ENCODE results near the gene ZNF423. TPM values are rescaled to one million over a fixed set of nuclear protein-coding genes. Genes with fewer than 3 reads are reported as not detected.

Gene ZNF423
- total RNA-seq, 4 donors from 2014 or later = 7.0 to 19.7 (median 8.4) TPM

DNA sequence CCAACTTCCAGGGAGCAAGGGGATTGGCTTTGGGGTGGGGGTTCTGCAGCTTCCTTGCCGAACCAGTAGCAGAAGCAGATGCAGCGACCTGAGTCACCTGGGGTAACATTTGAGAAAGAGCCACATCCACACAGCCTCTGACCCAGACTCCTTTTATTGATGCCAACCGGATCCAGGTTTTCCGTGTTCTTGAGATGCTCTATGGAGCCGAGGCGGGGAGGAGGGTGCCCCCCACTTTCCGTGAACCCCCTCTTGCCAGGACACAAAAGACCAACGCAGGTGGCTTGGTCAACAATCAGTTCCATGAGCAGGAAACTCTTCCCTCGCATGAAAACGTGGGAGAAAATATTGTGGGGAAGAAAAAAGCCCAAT is 356.5 kb downstream of the ZNF423 start:
- Histone ChIP-seq H3K27ac (no peak overlapping the region), H3K4me1 (peaks cover 0 to 8% (median 0%) of the 10 kb centered on the region in 3 donors), H3K9me3 (no peaks in the 10 kb centered on the region), H3K4me3 (no peak overlapping the region), H3K27me3 (no peaks in the 10 kb centered on the region), H3K36me3 (no peaks in the 10 kb centered on the region)
- TF ChIP-seq POLR2A (IDR thresholded peaks at IDR 0.05) (no peak), EP300 (IDR thresholded peaks at IDR 0.05) (no peak), POLR2AphosphoS5 (IDR thresholded peaks at IDR 0.05) (no peak)
- TF ChIP-seq, protein P1, sequence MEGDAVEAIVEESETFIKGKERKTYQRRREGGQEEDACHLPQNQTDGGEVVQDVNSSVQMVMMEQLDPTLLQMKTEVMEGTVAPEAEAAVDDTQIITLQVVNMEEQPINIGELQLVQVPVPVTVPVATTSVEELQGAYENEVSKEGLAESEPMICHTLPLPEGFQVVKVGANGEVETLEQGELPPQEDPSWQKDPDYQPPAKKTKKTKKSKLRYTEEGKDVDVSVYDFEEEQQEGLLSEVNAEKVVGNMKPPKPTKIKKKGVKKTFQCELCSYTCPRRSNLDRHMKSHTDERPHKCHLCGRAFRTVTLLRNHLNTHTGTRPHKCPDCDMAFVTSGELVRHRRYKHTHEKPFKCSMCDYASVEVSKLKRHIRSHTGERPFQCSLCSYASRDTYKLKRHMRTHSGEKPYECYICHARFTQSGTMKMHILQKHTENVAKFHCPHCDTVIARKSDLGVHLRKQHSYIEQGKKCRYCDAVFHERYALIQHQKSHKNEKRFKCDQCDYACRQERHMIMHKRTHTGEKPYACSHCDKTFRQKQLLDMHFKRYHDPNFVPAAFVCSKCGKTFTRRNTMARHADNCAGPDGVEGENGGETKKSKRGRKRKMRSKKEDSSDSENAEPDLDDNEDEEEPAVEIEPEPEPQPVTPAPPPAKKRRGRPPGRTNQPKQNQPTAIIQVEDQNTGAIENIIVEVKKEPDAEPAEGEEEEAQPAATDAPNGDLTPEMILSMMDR (IDR thresholded peaks at IDR 0.05) = no peak
- no peak for ATAC-seq
- WGBS, 2 donors (ENCODE audit: low coverage in 1 of 2) = 80% methylated on average over 9 of the region's 10 CpGs; no CpG with 5 or more reads in 1 of the 2 donors

DNA sequence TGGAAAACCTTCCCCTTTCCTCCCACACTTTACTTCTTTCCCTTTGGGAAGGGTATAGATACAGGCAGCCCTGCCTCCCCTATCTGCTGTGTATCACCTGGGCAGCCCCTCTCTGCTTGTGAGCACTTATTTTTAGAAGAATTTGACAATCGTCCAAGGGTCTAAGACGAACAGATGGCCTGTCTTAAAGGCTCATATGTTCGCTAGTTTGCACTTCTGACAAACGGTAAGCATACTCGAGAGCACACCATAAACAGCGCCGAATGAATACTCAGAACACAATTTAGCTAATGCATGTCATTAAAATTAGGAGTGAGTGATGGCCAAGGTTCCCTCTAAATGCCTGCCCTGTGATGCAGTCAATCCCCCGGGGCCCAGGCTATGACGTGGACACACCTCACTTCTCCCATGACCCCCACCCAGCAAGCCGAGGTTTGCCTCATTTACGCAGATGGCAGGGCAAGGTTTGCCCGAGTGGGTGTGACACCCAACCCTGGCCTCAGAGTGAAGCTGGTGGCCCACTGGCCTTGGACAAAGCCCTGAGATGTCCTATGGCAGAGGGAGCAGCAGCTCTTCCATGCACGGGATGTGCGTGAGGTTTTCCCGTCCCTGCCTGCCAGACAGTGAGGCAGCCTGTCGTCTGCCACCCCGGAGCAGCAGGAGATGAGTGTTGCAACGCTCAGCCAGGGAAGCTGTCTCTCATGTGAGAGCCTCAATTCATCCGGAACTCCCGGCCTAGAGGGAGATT is 357.1 kb downstream of the ZNF423 start:
- WGBS, 2 donors (ENCODE audit: low coverage in 1 of 2) = 52 to 62% methylated on average over 7 to 12 of the region's 20 CpGs
- TF ChIP-seq, protein P1 (IDR thresholded peaks at IDR 0.05) = no peak
- TF ChIP-seq EP300 (IDR thresholded peaks at IDR 0.05) = no peak
- no peak for TF ChIP-seq POLR2A (IDR thresholded peaks at IDR 0.05)
- no peak for TF ChIP-seq POLR2AphosphoS5 (IDR thresholded peaks at IDR 0.05)
- Histone ChIP-seq H3K4me3 (no peak overlapping the region), H3K27ac (no peak overlapping the region), H3K27me3 (no peaks in the 10 kb centered on the region), H3K36me3 (no peaks in the 10 kb centered on the region), H3K4me1 (peaks cover 0 to 12% (median 0%) of the 10 kb centered on the region in 3 donors), H3K9me3 (no peaks in the 10 kb centered on the region)
- no peak for ATAC-seq

DNA sequence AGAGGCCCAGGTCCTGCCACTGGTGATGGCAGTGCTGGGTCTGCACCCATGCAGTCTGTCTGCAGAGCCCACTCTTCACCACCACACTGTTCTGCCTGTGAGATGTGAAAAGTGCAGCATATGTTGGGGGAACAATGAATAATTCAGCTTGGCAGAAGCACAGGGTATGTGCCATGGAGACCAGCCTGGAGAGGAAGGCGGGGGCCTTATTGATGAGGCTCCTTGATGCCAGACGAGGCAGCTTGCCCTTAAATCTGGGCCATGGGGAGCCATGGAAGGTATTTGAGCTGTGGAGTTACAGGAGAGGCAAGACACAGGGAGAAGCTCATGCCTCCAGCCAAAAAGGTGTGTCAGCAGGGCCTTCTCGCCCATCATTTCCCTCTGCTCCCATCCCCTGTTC is 357.6 kb downstream of the ZNF423 start:
- Histone ChIP-seq H3K9me3 (no peaks in the 10 kb centered on the region), H3K27me3 (no peaks in the 10 kb centered on the region), H3K4me1 (peaks cover 0 to 12% (median 0%) of the 10 kb centered on the region in 3 donors), H3K27ac (no peak overlapping the region), H3K36me3 (no peaks in the 10 kb centered on the region), H3K4me3 (no peak overlapping the region)
- TF ChIP-seq, protein P1 (IDR thresholded peaks at IDR 0.05) = no peak
- TF ChIP-seq POLR2AphosphoS5 (IDR thresholded peaks at IDR 0.05) (no peak), EP300 (IDR thresholded peaks at IDR 0.05) (no peak), POLR2A (IDR thresholded peaks at IDR 0.05) (no peak)
- 80 to 96% methylated on average over 1 to 3 of the region's 3 CpGs for WGBS, 2 donors (ENCODE audit: low coverage in 1 of 2)
- no peak for ATAC-seq

DNA sequence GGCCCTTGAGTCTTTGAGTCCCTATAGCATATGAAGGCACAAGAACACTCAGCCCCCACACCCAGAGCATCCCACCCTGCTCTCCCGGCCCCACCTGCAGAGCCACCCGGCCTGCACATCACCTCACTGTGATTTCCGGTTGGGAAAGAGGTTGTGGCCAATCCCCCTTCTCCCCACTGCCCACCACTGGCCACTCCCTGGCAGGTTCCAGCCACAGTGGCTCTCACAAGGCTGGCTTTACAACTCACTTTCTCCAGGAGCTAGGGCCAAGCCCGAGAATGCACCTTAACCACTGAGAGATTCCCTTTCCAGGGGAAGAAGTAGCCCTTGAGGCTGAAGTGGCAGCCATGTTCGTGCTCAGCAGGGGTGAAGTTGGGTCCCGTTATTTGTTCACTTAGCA is 358.4 kb downstream of the ZNF423 start:
- no peak overlapping the region for H3K4me3 ChIP-seq
- no peaks in the 10 kb centered on the region for H3K36me3 ChIP-seq
- 90 to 100% methylated on average over 1 to 3 of the region's 6 CpGs for WGBS, 2 donors (ENCODE audit: low coverage in 1 of 2)
- H3K27me3 ChIP-seq = no peaks in the 10 kb centered on the region
- TF ChIP-seq POLR2A (IDR thresholded peaks at IDR 0.05) (no peak), POLR2AphosphoS5 (IDR thresholded peaks at IDR 0.05) (no peak), EP300 (IDR thresholded peaks at IDR 0.05) (no peak)
- TF ChIP-seq, protein P1 (IDR thresholded peaks at IDR 0.05) = no peak
- no peaks in the 10 kb centered on the region for H3K9me3 ChIP-seq
- no peak for ATAC-seq
- peaks cover 0 to 16% (median 0%) of the 10 kb centered on the region in 3 donors for H3K4me1 ChIP-seq
- H3K27ac ChIP-seq = no peak overlapping the region

DNA sequence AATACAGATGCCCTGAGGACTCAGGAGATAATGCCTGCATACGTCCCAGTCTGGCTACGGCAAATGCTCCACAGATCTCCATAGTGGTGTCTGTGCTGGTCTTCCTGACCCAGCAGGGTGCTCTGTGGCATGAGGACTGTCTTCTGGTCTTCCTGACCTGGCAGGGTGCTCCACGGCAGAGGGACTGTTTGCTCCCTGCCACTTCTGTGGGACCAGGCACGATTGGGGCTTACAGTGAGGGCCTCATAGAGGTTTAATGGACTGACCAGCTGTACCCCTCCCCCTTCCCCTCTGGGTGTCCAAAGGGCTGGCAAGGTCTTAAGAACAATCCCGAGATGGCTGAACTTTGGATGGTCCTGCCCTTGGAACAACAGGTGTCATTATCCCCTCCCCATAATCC is 359.3 kb downstream of the ZNF423 start:
- H3K4me3 ChIP-seq = no peak overlapping the region
- no peak overlapping the region for H3K27ac ChIP-seq
- no peaks in the 10 kb centered on the region for H3K9me3 ChIP-seq
- TF ChIP-seq, protein P1 (IDR thresholded peaks at IDR 0.05) = no peak
- TF ChIP-seq EP300 (IDR thresholded peaks at IDR 0.05) = no peak
- TF ChIP-seq POLR2A (IDR thresholded peaks at IDR 0.05) = no peak
- TF ChIP-seq POLR2AphosphoS5 (IDR thresholded peaks at IDR 0.05) = no peak
- no peak for ATAC-seq
- H3K4me1 ChIP-seq = peaks cover 0 to 24% (median 1%) of the 10 kb centered on the region in 3 donors
- whole genome bisulfite sequencing, 2 donors (ENCODE audit: low coverage in 1 of 2) = 74 to 94% methylated on average over 2 to 3 of the region's 5 CpGs
- H3K36me3 ChIP-seq = no peaks in the 10 kb centered on the region
- no peaks in the 10 kb centered on the region for H3K27me3 ChIP-seq
